ENCODE results near the gene OPA3. TPM values are rescaled to one million over a fixed set of nuclear protein-coding genes. Genes with fewer than 3 reads are reported as not detected.
"Not testable (repeated sequence)": the region's sequence is repeated elsewhere in the genome, so short reads cannot be mapped to it uniquely, and the experiment has no call there.

Gene OPA3
- total and polyA plus RNA-seq, 5 donors from 2014 or later: 4.7 to 8.2 (median 6.9) TPM

- peaks cover 0 to 1% (median 0%) of the 10 kb centered on the region in 7 donors for H3K9me3 Mint-ChIP-seq
Observed at GRCh38 chr19:45621389-45621788, 36.8 kb upstream of the OPA3 start.

GRCh38 chr19:45616704-45617017, 32.1 kb upstream of the OPA3 start:
- DNase-seq (no peak), ATAC-seq (ENCODE audit: low read depth in 2 of 2) (no peak)
- Mint-ChIP-seq H3K36me3 (peaks cover 23% of the 10 kb centered on the region), H3K4me3 (no peak overlapping the region), H3K9me3 (no peaks in the 10 kb centered on the region), H3K27me3 (no peaks in the 10 kb centered on the region), H3K4me1 (peaks cover 4 to 15% (median 9%) of the 10 kb centered on the region in 4 donors), H3K27ac (peak overlapping the region in 1 of 3 donors; percentile 38)
- H3K4me1 ChIP-seq (ENCODE audit: control insufficient read depth, insufficient read depth, low read length, poor library complexity, severe bottlenecking): no peaks in the 10 kb centered on the region
- peaks cover 66% of the 10 kb centered on the region for H3K36me3 ChIP-seq (ENCODE audit: control insufficient read depth, insufficient read depth, low read length)
- no peaks in the 10 kb centered on the region for H3K27me3 ChIP-seq (ENCODE audit: control insufficient read depth, insufficient read depth, low read length)
- no peak overlapping the region for H3K27ac ChIP-seq (ENCODE audit: insufficient read depth, low read length, poor library complexity, severe bottlenecking)
- H3K9me3 ChIP-seq (ENCODE audit: control insufficient read depth in 2 of 2, low read length in 2 of 2): no peaks in the 10 kb centered on the region
- no peak overlapping the region for H3K4me3 ChIP-seq (ENCODE audit: low read depth, low read length)

More at GRCh38 chr19:45621389-45621788, 36.8 kb upstream of the OPA3 start:
- H3K4me3 Mint-ChIP-seq: no peak overlapping the region
- Histone ChIP-seq H3K9me3 (ENCODE audit: control insufficient read depth in 2 of 2, low read length in 2 of 2) (no peaks in the 10 kb centered on the region), H3K27ac (ENCODE audit: insufficient read depth, low read length, poor library complexity, severe bottlenecking) (no peak overlapping the region), H3K36me3 (ENCODE audit: control insufficient read depth, insufficient read depth, low read length) (peaks cover 58% of the 10 kb centered on the region), H3K4me3 (ENCODE audit: low read depth, low read length) (no peak overlapping the region), H3K4me1 (ENCODE audit: control insufficient read depth, insufficient read depth, low read length, poor library complexity, severe bottlenecking) (no peaks in the 10 kb centered on the region), H3K27me3 (ENCODE audit: control insufficient read depth, insufficient read depth, low read length) (no peaks in the 10 kb centered on the region)
- no peak for DNase-seq
- peaks cover 23% of the 10 kb centered on the region for H3K36me3 Mint-ChIP-seq
- H3K27ac Mint-ChIP-seq: no peak overlapping the region
- H3K27me3 Mint-ChIP-seq: no peaks in the 10 kb centered on the region
- no peak for ATAC-seq (ENCODE audit: low read depth in 2 of 2)
- H3K4me1 Mint-ChIP-seq: peaks cover 0 to 6% (median 0%) of the 10 kb centered on the region in 4 donors

GRCh38 chr19:45615795-45616703, 31.4 kb upstream of the OPA3 start:
- H3K36me3 Mint-ChIP-seq: peaks cover 26% of the 10 kb centered on the region
- ATAC-seq (ENCODE audit: low read depth in 2 of 2) (peak; percentile 77 to 86), DNase-seq (peak; percentile 69 to 85 (median 73))
- no peaks in the 10 kb centered on the region for H3K9me3 Mint-ChIP-seq
- Histone ChIP-seq H3K27me3 (ENCODE audit: control insufficient read depth, insufficient read depth, low read length) (no peaks in the 10 kb centered on the region), H3K4me1 (ENCODE audit: control insufficient read depth, insufficient read depth, low read length, poor library complexity, severe bottlenecking) (no peaks in the 10 kb centered on the region), H3K27ac (ENCODE audit: insufficient read depth, low read length, poor library complexity, severe bottlenecking) (peak overlapping the region; percentile 47), H3K36me3 (ENCODE audit: control insufficient read depth, insufficient read depth, low read length) (peaks cover 61% of the 10 kb centered on the region), H3K9me3 (ENCODE audit: control insufficient read depth in 2 of 2, low read length in 2 of 2) (no peaks in the 10 kb centered on the region), H3K4me3 (ENCODE audit: low read depth, low read length) (no peak overlapping the region)
- H3K27ac Mint-ChIP-seq: peak overlapping the region; percentile 6 to 38 (median 36)
- H3K27me3 Mint-ChIP-seq: no peaks in the 10 kb centered on the region
- peaks cover 4 to 15% (median 9%) of the 10 kb centered on the region in 4 donors for H3K4me1 Mint-ChIP-seq
- no peak overlapping the region for H3K4me3 Mint-ChIP-seq

GRCh38 chr19:45615056-45615455, 30.5 kb upstream of the OPA3 start:
- not testable (repeated sequence) for H3K4me3 Mint-ChIP-seq; H3K27me3 Mint-ChIP-seq; H3K27me3 ChIP-seq (ENCODE audit: control insufficient read depth, insufficient read depth, low read length); H3K9me3 ChIP-seq (ENCODE audit: control insufficient read depth in 2 of 2, low read length in 2 of 2); H3K4me3 ChIP-seq (ENCODE audit: low read depth, low read length); DNase-seq; H3K4me1 ChIP-seq (ENCODE audit: control insufficient read depth, insufficient read depth, low read length, poor library complexity, severe bottlenecking); ATAC-seq (ENCODE audit: low read depth in 2 of 2); H3K27ac ChIP-seq (ENCODE audit: insufficient read depth, low read length, poor library complexity, severe bottlenecking); H3K9me3 Mint-ChIP-seq
- peak overlapping the region in 1 of 3 donors; percentile 14 for H3K27ac Mint-ChIP-seq
- H3K36me3 ChIP-seq (ENCODE audit: control insufficient read depth, insufficient read depth, low read length): peaks cover 55% of the 10 kb centered on the region
- H3K36me3 Mint-ChIP-seq: peaks cover 30% of the 10 kb centered on the region
- peaks cover 4 to 15% (median 9%) of the 10 kb centered on the region in 4 donors for H3K4me1 Mint-ChIP-seq

GRCh38 chr19:45613926-45614725, 29.5 kb upstream of the OPA3 start:
- Mint-ChIP-seq H3K27ac (peak overlapping the region; percentile 72 to 85 (median 83)), H3K9me3 (peaks cover 0 to 3% (median 0%) of the 10 kb centered on the region in 7 donors), H3K27me3 (no peaks in the 10 kb centered on the region), H3K36me3 (peaks cover 39% of the 10 kb centered on the region), H3K4me1 (peaks cover 4 to 15% (median 9%) of the 10 kb centered on the region in 4 donors), H3K4me3 (no peak overlapping the region)
- no peak overlapping the region for H3K4me3 ChIP-seq (ENCODE audit: low read depth, low read length)
- H3K27me3 ChIP-seq (ENCODE audit: control insufficient read depth, insufficient read depth, low read length): no peaks in the 10 kb centered on the region
- no peak overlapping the region for H3K27ac ChIP-seq (ENCODE audit: insufficient read depth, low read length, poor library complexity, severe bottlenecking)
- no peaks in the 10 kb centered on the region for H3K9me3 ChIP-seq (ENCODE audit: control insufficient read depth in 2 of 2, low read length in 2 of 2)
- ATAC-seq (ENCODE audit: low read depth in 2 of 2) (peak; percentile 70), DNase-seq (peak in 1 of 3 donors; percentile 82)
- no peaks in the 10 kb centered on the region for H3K4me1 ChIP-seq (ENCODE audit: control insufficient read depth, insufficient read depth, low read length, poor library complexity, severe bottlenecking)
- peaks cover 52% of the 10 kb centered on the region for H3K36me3 ChIP-seq (ENCODE audit: control insufficient read depth, insufficient read depth, low read length)

GRCh38 chr19:45608948-45609347, 24.3 kb upstream of the OPA3 start:
- Mint-ChIP-seq H3K4me3 (peak overlapping the region in 1 of 4 donors; percentile 31), H3K27me3 (no peaks in the 10 kb centered on the region), H3K27ac (no peak overlapping the region), H3K4me1 (peaks cover 0 to 12% (median 1%) of the 10 kb centered on the region in 4 donors), H3K36me3 (peaks cover 27% of the 10 kb centered on the region), H3K9me3 (peaks cover 0 to 5% (median 0%) of the 10 kb centered on the region in 7 donors)
- H3K27me3 ChIP-seq (ENCODE audit: control insufficient read depth, insufficient read depth, low read length): no peaks in the 10 kb centered on the region
- no peak overlapping the region for H3K27ac ChIP-seq (ENCODE audit: insufficient read depth, low read length, poor library complexity, severe bottlenecking)
- ATAC-seq (ENCODE audit: low read depth in 2 of 2) (no peak), DNase-seq (no peak)
- H3K4me1 ChIP-seq (ENCODE audit: control insufficient read depth, insufficient read depth, low read length, poor library complexity, severe bottlenecking): peaks cover 10% of the 10 kb centered on the region
- H3K36me3 ChIP-seq (ENCODE audit: control insufficient read depth, insufficient read depth, low read length): peaks cover 37% of the 10 kb centered on the region
- H3K4me3 ChIP-seq (ENCODE audit: low read depth, low read length): no peak overlapping the region
- H3K9me3 ChIP-seq (ENCODE audit: control insufficient read depth in 2 of 2, low read length in 2 of 2): no peaks in the 10 kb centered on the region

- H3K27ac Mint-ChIP-seq: peak overlapping the region in 2 of 3 donors; percentile 78 to 87
- peak overlapping the region in 1 of 4 donors; percentile 72 for H3K4me3 Mint-ChIP-seq
- peaks cover 21% of the 10 kb centered on the region for H3K36me3 ChIP-seq (ENCODE audit: control insufficient read depth, insufficient read depth, low read length)
- ATAC-seq (ENCODE audit: low read depth in 2 of 2) (peak in 1 of 2 donors; percentile 55), DNase-seq (peak; percentile 29 to 36 (median 30))
- peaks cover 0 to 14% (median 0%) of the 10 kb centered on the region in 4 donors for H3K4me1 Mint-ChIP-seq
- peaks cover 22% of the 10 kb centered on the region for H3K36me3 Mint-ChIP-seq
- H3K27me3 Mint-ChIP-seq: peaks cover 13% of the 10 kb centered on the region
- H3K4me1 ChIP-seq (ENCODE audit: control insufficient read depth, insufficient read depth, low read length, poor library complexity, severe bottlenecking): peaks cover 10% of the 10 kb centered on the region
- H3K27me3 ChIP-seq (ENCODE audit: control insufficient read depth, insufficient read depth, low read length): peaks cover 2% of the 10 kb centered on the region
- no peak overlapping the region for H3K27ac ChIP-seq (ENCODE audit: insufficient read depth, low read length, poor library complexity, severe bottlenecking)
- peak overlapping the region; percentile 31 for H3K4me3 ChIP-seq (ENCODE audit: low read depth, low read length)
- H3K9me3 Mint-ChIP-seq: peaks cover 0 to 5% (median 0%) of the 10 kb centered on the region in 7 donors
- no peaks in the 10 kb centered on the region for H3K9me3 ChIP-seq (ENCODE audit: control insufficient read depth in 2 of 2, low read length in 2 of 2)
Observed at GRCh38 chr19:45607071-45608029, 22.7 kb upstream of the OPA3 start.
